SK-N-MC (cell line): Measurements from ENCODE around the gene QRICH2.
"Not testable (repeated sequence)": the region's sequence is repeated elsewhere in the genome, so short reads cannot be mapped to it uniquely, and the experiment has no call there.

Experiments
- DNase-seq: peaks from one replicate; pipeline ENCODE4 v3.0.0-alpha.2; 2011; ENCODE audit warnings: low read depth, low spot score
- H3K27ac ChIP-seq: fragments of 200-600 bp; sonication (generic); 2 replicates; pipeline ENCODE4 v1.5.1; 2016; ENCODE audit warnings: mixed run types
- H3K36me3 ChIP-seq: fragments of 200-600 bp; sonication (generic); 2 replicates; pipeline ENCODE4 v1.6.1; 2017; ENCODE audit warnings: antibody characterized with exemption, low read length, mixed read lengths; ENCODE audit not compliant: insufficient read depth
- H3K4me3 ChIP-seq: fragments of 200-600 bp; sonication (generic); 2 replicates; pipeline ENCODE4 v1.5.1; 2016
- H3K9ac ChIP-seq: fragments of 200-600 bp; sonication (generic); 2 replicates; pipeline ENCODE4 v1.8.0; 2017; ENCODE audit warnings: mixed run types, mixed read lengths; ENCODE audit not compliant: insufficient read length
- H3K9me3 ChIP-seq: fragments of 200-600 bp; sonication (generic); 2 replicates; pipeline ENCODE4 v1.6.1; 2017; ENCODE audit warnings: low read depth, mild to moderate bottlenecking, antibody characterized with exemption, low read length, moderate library complexity, mixed read lengths
- EZH2 ChIP-seq: fragments of 200-600 bp; sonication (generic); IDR thresholded peaks from one replicate; pipeline ENCODE4 v1.6.1; 2017; ENCODE audit warnings: antibody characterized with exemption
- FOXP2 ChIP-seq: optimal IDR thresholded peaks from 2 replicates; pipeline ENCODE3; 2011; ENCODE audit warnings: mild to moderate bottlenecking, moderate library complexity; ENCODE audit not compliant: insufficient read depth; ENCODE audit errors: extremely low read length, control extremely low read depth
- POLR2AphosphoS5 ChIP-seq: IDR thresholded peaks from 2 replicates; pipeline ENCODE4 v1.6.1; 2012; ENCODE audit warnings: mild to moderate bottlenecking, low read depth, low read length, borderline replicate concordance

The QRICH2 gene

GRCh38 chr17:76350463-76350862, 42.4 kb upstream of the QRICH2 start:
- Histone ChIP-seq H3K36me3 (peaks cover 14% of the 10 kb centered on the region), H3K4me3 (no peak overlapping the region), H3K9me3 (no peaks in the 10 kb centered on the region), H3K9ac (no peak overlapping the region), H3K27ac (no peak overlapping the region)
- DNase-seq: no peak
- no peak for TF ChIP-seq EZH2
- no peak for TF ChIP-seq POLR2AphosphoS5
- TF ChIP-seq FOXP2: no peak

- H3K36me3 ChIP-seq: peaks cover 42% of the 10 kb centered on the region
- not testable (repeated sequence) for H3K4me3 ChIP-seq, H3K27ac ChIP-seq, H3K9ac ChIP-seq, H3K9me3 ChIP-seq, DNase-seq
Measured at GRCh38 chr17:76346936-76347335, 38.9 kb upstream of the QRICH2 start.

- Histone ChIP-seq H3K4me3 (no peak overlapping the region), H3K36me3 (peaks cover 49% of the 10 kb centered on the region), H3K9ac (peak overlapping the region; percentile 13), H3K27ac (peak overlapping the region; percentile 84), H3K9me3 (no peaks in the 10 kb centered on the region)
- TF ChIP-seq POLR2AphosphoS5: no peak
- no peak for TF ChIP-seq EZH2
- no peak for TF ChIP-seq FOXP2
- no peak for DNase-seq
Measured at GRCh38 chr17:76345377-76345974, 37.4 kb upstream of the QRICH2 start.

- Histone ChIP-seq H3K36me3 (peaks cover 49% of the 10 kb centered on the region), H3K9ac (no peak overlapping the region), H3K27ac (no peak overlapping the region), H3K9me3 (no peaks in the 10 kb centered on the region), H3K4me3 (no peak overlapping the region)
- TF ChIP-seq FOXP2: no peak
- no peak for TF ChIP-seq POLR2AphosphoS5
- DNase-seq: no peak
Measured at GRCh38 chr17:76343106-76343505, 35.0 kb upstream of the QRICH2 start.

DNA sequence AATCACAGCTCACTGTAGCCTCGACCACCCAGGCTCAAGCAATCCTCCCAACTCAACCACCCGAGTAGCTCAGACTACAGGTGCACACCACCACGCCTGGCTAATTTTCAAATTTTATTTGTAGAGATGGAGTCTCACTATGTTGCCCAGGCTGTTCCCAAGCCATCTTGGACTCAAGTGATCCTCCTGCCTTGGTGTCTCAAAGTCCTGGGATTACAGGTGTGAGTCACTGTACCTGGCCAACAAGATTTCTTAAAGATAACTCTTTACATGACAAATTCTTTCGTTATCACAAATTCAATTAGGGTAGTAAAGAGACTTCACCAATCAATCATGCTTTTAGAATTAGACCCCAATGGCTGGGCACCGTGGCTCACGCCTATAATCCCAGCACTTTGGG, 33.2 kb upstream of the QRICH2 start:
- H3K4me3 ChIP-seq: no peak overlapping the region
- H3K27ac ChIP-seq: no peak overlapping the region
- no peak for TF ChIP-seq EZH2
- TF ChIP-seq POLR2AphosphoS5: no peak
- no peak for TF ChIP-seq FOXP2
- H3K9ac ChIP-seq: no peak overlapping the region
- no peak for DNase-seq
- H3K9me3 ChIP-seq: no peaks in the 10 kb centered on the region
- H3K36me3 ChIP-seq: peaks cover 37% of the 10 kb centered on the region

GRCh38 chr17:76337413-76337777, 29.3 kb upstream of the QRICH2 start:
- peaks cover 13% of the 10 kb centered on the region for H3K36me3 ChIP-seq
- TF ChIP-seq POLR2AphosphoS5: no peak
- TF ChIP-seq EZH2: no peak
- H3K9me3 ChIP-seq: no peaks in the 10 kb centered on the region
- H3K9ac ChIP-seq: no peak overlapping the region
- no peak for DNase-seq
- H3K27ac ChIP-seq: no peak overlapping the region
- H3K4me3 ChIP-seq: no peak overlapping the region

GRCh38 chr17:76336756-76337412, 28.8 kb upstream of the QRICH2 start:
- no peak overlapping the region for H3K27ac ChIP-seq
- no peak for DNase-seq
- H3K9me3 ChIP-seq: no peaks in the 10 kb centered on the region
- peaks cover 13% of the 10 kb centered on the region; the same call in 1 of the 2 replicates for H3K36me3 ChIP-seq
- H3K4me3 ChIP-seq: no peak overlapping the region
- H3K9ac ChIP-seq: no peak overlapping the region
- TF ChIP-seq POLR2AphosphoS5 (no peak), FOXP2 (no peak), EZH2 (no peak)

GRCh38 chr17:76335716-76336381, 27.8 kb upstream of the QRICH2 start:
- H3K9ac ChIP-seq: no peak overlapping the region
- H3K27ac ChIP-seq: no peak overlapping the region

More at GRCh38 chr17:76335716-76336381, 27.8 kb upstream of the QRICH2 start:
- Histone ChIP-seq H3K9me3 (no peaks in the 10 kb centered on the region), H3K36me3 (peaks cover 16% of the 10 kb centered on the region), H3K4me3 (no peak overlapping the region)
- TF ChIP-seq FOXP2 (no peak), POLR2AphosphoS5 (no peak), EZH2 (no peak)
- no peak for DNase-seq
